ENCODE measurements around the gene KIAA0319L.

GRCh38 chr1:35477870-35478269 lies 79.3 kb downstream of the KIAA0319L start:
- TF ChIP-seq CTCF (IDR thresholded peaks at IDR 0.05) (no peak), EZH2 (IDR thresholded peaks at IDR 0.05) (no peak)

Measured in neural progenitor cell (in vitro differentiated cells).